Breast epithelium (tissue), 3 donors: ENCODE data around the gene DSG4.

Experiments used
- CTCF ChIP-seq, 3 donors: fragments of 450-650 bp; IDR thresholded peaks; one replicate each; pipeline ENCODE4 v1.5.1; 2016 to 2017; ENCODE audit warnings: antibody characterized with exemption in 3 of 3, mild to moderate bottlenecking in 3 of 3, moderate library complexity in 3 of 3
- POLR2A ChIP-seq: fragments of 450-650 bp; IDR thresholded peaks from one replicate; pipeline ENCODE4 v1.6.1; 2016; ENCODE audit warnings: antibody characterized with exemption, mild to moderate bottlenecking, moderate library complexity
- POLR2AphosphoS5 ChIP-seq, 3 donors: sonication (generic); formaldehyde crosslinking; IDR thresholded peaks; one replicate each; pipeline ENCODE4 v1.6.1; 2017; ENCODE audit warnings: antibody characterized with exemption in 3 of 3

GRCh38 chr18:31409276-31409675, 32.7 kb downstream of the DSG4 start:
- TF ChIP-seq CTCF (IDR thresholded peaks at IDR 0.05) = no peak
- TF ChIP-seq POLR2AphosphoS5 (IDR thresholded peaks at IDR 0.05) = no peak
- TF ChIP-seq POLR2A = no peak
